IMR-90 (cell line): Measurements from ENCODE around the gene DYNLRB1. TPM values are rescaled to one million over a fixed set of nuclear protein-coding genes. Genes with fewer than 3 reads are reported as not detected.

Source experiments
- ATAC-seq: fragments of 200-7000 bp; cut with Tn5 transposase; 2 replicates; pipeline ENCODE4 v1.9.1; 2020; ENCODE audit warnings: low read depth, mild to moderate bottlenecking, moderate library complexity
- BruUV-seq: library from RNA; stranded (reverse); fragments of 400-500 nt; replicated peaks from 2 replicates; lab custom pipeline; 2021; lab: Mats Ljungman, UMichigan
- CTCF ChIA-PET: fragments of 300-600 bp; formaldehyde crosslinking; extraction: SDS; loops from one replicate; lab custom pipeline; 2021; ENCODE audit warnings: antibody characterized with exemption; lab: Yijun Ruan, JAX
- POLR2A ChIA-PET: fragments of 300-600 bp; sonication (Branson Sonifier 250); formaldehyde crosslinking; loops from one replicate; lab custom pipeline; 2022; ENCODE audit warnings: antibody characterized with exemption; ENCODE audit not compliant: unreplicated experiment; lab: Charles Lee
- DNase-seq: peaks from one replicate; pipeline ENCODE4 v3.0.0; 2013
- H2AFZ ChIP-seq: replicated peaks from 2 replicates; pipeline ENCODE3; 2013; ENCODE audit warnings: low read length, mild to moderate bottlenecking; ENCODE audit not compliant: poor library complexity
- H2AK5ac ChIP-seq: 2 replicates; pipeline ENCODE4 v1.6.1; 2013; ENCODE audit warnings: low read depth, low read length, inconsistent platforms
- H2AK9ac ChIP-seq: replicated peaks from 2 replicates; pipeline ENCODE3; 2013; ENCODE audit warnings: mild to moderate bottlenecking, low read depth, low read length, moderate library complexity; ENCODE audit not compliant: poor library complexity
- H2BK120ac ChIP-seq: 2 replicates; pipeline ENCODE4 v1.6.1; 2013; ENCODE audit warnings: low read depth, low read length, inconsistent platforms
- H2BK15ac ChIP-seq: 3 replicates; pipeline ENCODE4 v1.6.1; 2013; ENCODE audit warnings: low read depth, low read length, inconsistent platforms
- H2BK20ac ChIP-seq: 2 replicates; pipeline ENCODE4 v1.6.1; 2013; ENCODE audit warnings: low read depth, mild to moderate bottlenecking, inconsistent platforms, low read length, moderate library complexity
- H2BK5ac ChIP-seq: 2 replicates; pipeline ENCODE4 v1.6.1; 2013; ENCODE audit warnings: mild to moderate bottlenecking, low read depth, low read length, inconsistent platforms; ENCODE audit not compliant: poor library complexity, severe bottlenecking
- H3K14ac ChIP-seq: replicated peaks from 2 replicates; pipeline ENCODE4 v1.6.1; 2013; ENCODE audit warnings: low read depth, low read length, inconsistent platforms
- H3K18ac ChIP-seq: 2 replicates; pipeline ENCODE4 v1.6.1; 2013; ENCODE audit warnings: low read depth, low read length, control low read depth
- H3K23ac ChIP-seq: 2 replicates; pipeline ENCODE4 v1.6.1; 2013; ENCODE audit warnings: low read depth, low read length, inconsistent platforms
- H3K27ac ChIP-seq: 2 replicates; pipeline ENCODE4 v1.5.1; 2013; ENCODE audit warnings: mild to moderate bottlenecking, control low read depth, low read length; ENCODE audit not compliant: insufficient read depth
- H3K27me3 ChIP-seq: 2 replicates; pipeline ENCODE4 v1.6.1; 2013; ENCODE audit warnings: low read length; ENCODE audit not compliant: control insufficient read depth, insufficient read depth
- H3K36me3 ChIP-seq: 2 replicates; pipeline ENCODE4 v1.6.1; 2013; ENCODE audit warnings: low read length, mixed read lengths; ENCODE audit not compliant: control insufficient read depth, insufficient read depth
- H3K4ac ChIP-seq: 2 replicates; pipeline ENCODE4 v1.6.1; 2013; ENCODE audit warnings: low read depth, low read length, inconsistent platforms
- H3K4me1 ChIP-seq: 2 replicates; pipeline ENCODE4 v1.6.1; 2013; ENCODE audit warnings: low read length, mixed read lengths; ENCODE audit not compliant: control insufficient read depth, insufficient read depth
- H3K4me2 ChIP-seq: 2 replicates; pipeline ENCODE4 v1.6.1; 2013; ENCODE audit warnings: low read depth, mild to moderate bottlenecking, control low read depth, low read length, moderate library complexity
- H3K4me3 ChIP-seq: 2 replicates; pipeline ENCODE4 v1.5.1; 2013; ENCODE audit warnings: low read depth, mild to moderate bottlenecking, control low read depth, low read length, moderate library complexity; ENCODE audit not compliant: insufficient read depth
- H3K56ac ChIP-seq: 2 replicates; pipeline ENCODE4 v1.6.1; 2013; ENCODE audit warnings: low read length, inconsistent platforms; ENCODE audit not compliant: insufficient read depth; ENCODE audit errors: extremely low read depth
- H3K79me1 ChIP-seq, 2 experiments: 2 replicates each; pipeline ENCODE4 v1.6.1; 2013; ENCODE audit warnings: low read length in 2 of 2, inconsistent platforms in 1 of 2, low read depth in 1 of 2
- H3K9ac ChIP-seq: 2 replicates; pipeline ENCODE4 v1.6.1; 2013; ENCODE audit warnings: low read depth, low read length, control low read depth
- H3K9me1 ChIP-seq: 2 replicates; pipeline ENCODE4 v1.6.1; 2013; ENCODE audit warnings: low read length, inconsistent platforms; ENCODE audit not compliant: insufficient read depth
- H3K9me3 ChIP-seq: 2 replicates; pipeline ENCODE4 v1.6.1; 2013; ENCODE audit warnings: low read length; ENCODE audit not compliant: control insufficient read depth, insufficient read depth
- H4K20me1 ChIP-seq: 2 replicates; pipeline ENCODE4 v1.6.1; 2013; ENCODE audit warnings: low read length, inconsistent platforms; ENCODE audit not compliant: insufficient read depth
- H4K5ac ChIP-seq: 2 replicates; pipeline ENCODE4 v1.6.1; 2013; ENCODE audit warnings: mild to moderate bottlenecking, low read depth, low read length, control low read depth
- H4K8ac ChIP-seq, 2 experiments: 2 replicates each; pipeline ENCODE4 v1.6.1; 2013; ENCODE audit warnings: low read depth in 2 of 2, low read length in 2 of 2, control low read depth in 1 of 2, inconsistent platforms in 1 of 2
- H4K91ac ChIP-seq: 2 replicates; pipeline ENCODE4 v1.6.1; 2013; ENCODE audit warnings: low read depth, low read length, inconsistent platforms; ENCODE audit not compliant: insufficient read depth
- MAZ ChIP-seq: IDR thresholded peaks from 2 replicates; pipeline ENCODE4 v1.6.1; 2012; ENCODE audit warnings: low read depth, mild to moderate bottlenecking, low read length, improper control_type of control experiment, moderate library complexity, borderline replicate concordance
- MXI1 ChIP-seq: IDR thresholded peaks from 2 replicates; pipeline ENCODE4 v1.6.1; 2012; ENCODE audit warnings: low read depth, mild to moderate bottlenecking, low read length, moderate library complexity, borderline replicate concordance
- POLR2A ChIP-seq: IDR thresholded peaks from 2 replicates; pipeline ENCODE4 v1.6.1; 2012; ENCODE audit warnings: mild to moderate bottlenecking, low read depth, low read length
- RFX5 ChIP-seq: IDR thresholded peaks from 2 replicates; pipeline ENCODE4 v1.8.0; 2012; ENCODE audit warnings: low read depth, mild to moderate bottlenecking, low read length, moderate library complexity
- WGBS, 2 experiments: methylation state at CpG; one replicate each; pipeline versions ENCODE4 v1.1.5 to v1.1.7; 2013; ENCODE audit warnings: missing lambda C conversion rate in 2 of 2; ENCODE audit not compliant: insufficient read length in 1 of 2; ENCODE audit errors: extremely low coverage in 2 of 2; 5-methylcytosine and 5-hydroxymethylcytosine counted together
- dilution Hi-C: fragments of 300-500 bp; cut with HindIII; formaldehyde crosslinking; loops from one replicate; pipeline ENCODE4 v1.14.3; 2018; ENCODE audit warnings: low sequenced_read_pairs; ENCODE audit not compliant: unreplicated experiment
- in situ Hi-C: fragments of 300-500 bp; cut with MboI; formaldehyde crosslinking; loops from 3 replicates; pipeline ENCODE4 v1.14.3; 2019; ENCODE audit warnings: low sequenced_read_pairs, inconsistent platforms, mixed read lengths
- intact Hi-C: fragments of 100-400 bp; cut with micrococcal nuclease; formaldehyde crosslinking; loops from 2 replicates; pipeline ENCODE4 v1.10.0; 2022
- polyA plus RNA-seq, 3 experiments: library from polyadenylated mRNA; depleted of rRNA; stranded (reverse); fragments of >200 nt; gene quantifications; 2 replicates each; pipeline ENCODE4 v1.2.3, GENCODE V29; 2012; ENCODE audit warnings: low replicate concordance in 1 of 3
- total RNA-seq: library from RNA; depleted of rRNA; stranded (reverse); fragments of >200 nt; gene quantifications from 2 replicates; pipeline ENCODE4 v1.2.3, GENCODE V29; 2012

DYNLRB1 gene
- total and polyA plus RNA-seq, 2 of the 4 experiments (the other 2 are of a cell fraction), result 82.4 to 380 TPM

DNA sequence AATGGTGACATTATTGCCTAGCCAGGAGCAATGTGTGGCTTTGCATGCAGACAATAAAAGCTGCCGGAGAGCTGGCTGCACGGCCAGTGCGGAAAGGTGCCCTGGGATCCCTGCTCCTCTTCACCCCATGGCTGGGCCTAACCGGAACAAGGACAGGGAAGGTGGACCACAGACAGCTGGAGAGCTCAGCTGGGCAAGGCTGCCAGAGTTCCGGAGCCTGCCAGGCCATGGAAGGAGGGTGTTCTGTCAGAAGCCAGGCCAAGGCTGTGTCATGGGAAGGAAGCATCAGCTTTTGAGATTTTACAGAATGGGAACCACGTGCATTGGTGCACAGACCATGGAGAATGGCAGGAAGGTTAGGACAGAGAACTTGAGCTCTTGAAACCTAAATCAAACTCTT, 67.3 kb downstream of the DYNLRB1 start:
- POLR2A ChIA-PET, result no interaction called here
- no peak for DNase-seq
- Histone ChIP-seq H3K79me1 (peaks cover 0 to 3% of the 10 kb centered on the region in 2 experiments; a peak in 2 of 4 replicates), H3K27ac (no peak overlapping the region), H2BK5ac (no peak overlapping the region), H3K56ac (no peak overlapping the region), H2AK5ac (0 out of 2 replicates have a peak overlapping the region, but pooled peaks have one; percentile 11), H3K4ac (no peak overlapping the region), H3K4me2 (no peak overlapping the region), H4K91ac (no peak overlapping the region), H4K20me1 (no peaks in the 10 kb centered on the region), H3K9ac (no peak overlapping the region), H3K18ac (no peak overlapping the region), H3K36me3 (peaks cover 4% of the 10 kb centered on the region), H3K14ac (no peak overlapping the region), H3K9me3 (no peaks in the 10 kb centered on the region), H2AK9ac (no peak overlapping the region), H2BK15ac (no peak overlapping the region), H3K27me3 (no peaks in the 10 kb centered on the region), H2AFZ (no peak overlapping the region), H3K23ac (no peak overlapping the region), H4K8ac (no peak overlapping the region), H2BK20ac (no peak overlapping the region), H3K4me1 (peaks cover 17% of the 10 kb centered on the region), H3K4me3 (no peak overlapping the region), H3K9me1 (peaks cover 17% of the 10 kb centered on the region), H4K5ac (no peak overlapping the region), H2BK120ac (no peak overlapping the region)
- ATAC-seq, result no peak
- intact Hi-C loops, result no loop called here
- BruUV-seq, result no TSS peak
- in situ Hi-C loops, result loop anchor here (10.0 kb wide), 1 partner anchor 181 kb away; no protein-coding TSS in a partner anchor
- TF ChIP-seq RFX5 (no peak), POLR2A (no peak), MXI1 (no peak), MAZ (no peak)
- dilution Hi-C loops, result no loop called here
- WGBS, 2 experiments, result 94% methylated on average over 5 of the region's 6 CpGs; no CpG with 5 or more reads in 1 of the 2 experiments
- CTCF ChIA-PET, result no interaction called here
